Activated CD8-positive, alpha-beta T cell treated with anti-CD3 and anti-CD28 coated beads for 36 hours (primary cell): Measurements from ENCODE around the gene STAB2. TPM values are rescaled to one million over a fixed set of nuclear protein-coding genes. Genes with fewer than 3 reads are reported as not detected.

Experiments
- ATAC-seq: fragments of 200-7000 bp; cut with Tn5 transposase; one replicate; pipeline ENCODE4 v1.10.0; 2021; ENCODE audit warnings: mild to moderate bottlenecking, moderate library complexity
- CTCF ChIA-PET: fragments of 350-600 bp; sonication (Branson Sonifier 250); formaldehyde crosslinking; loops from one replicate; lab custom pipeline; 2021; ENCODE audit warnings: antibody characterized with exemption; lab: Charles Lee
- POLR2A ChIA-PET: fragments of 350-600 bp; sonication (Branson Sonifier 250); formaldehyde crosslinking; loops from one replicate; lab custom pipeline; 2021; ENCODE audit warnings: antibody characterized with exemption; lab: Charles Lee
- DNase-seq: peaks from one replicate; pipeline ENCODE4 v3.0.0-alpha.2; 2020
- H3K27ac Mint-ChIP-seq: one replicate; pipeline ENCODE4 v1.8.0; 2021; ENCODE audit warnings: mild to moderate bottlenecking, mixed read lengths
- H3K27me3 Mint-ChIP-seq: one replicate; pipeline ENCODE4 v1.8.0; 2021; ENCODE audit warnings: mixed read lengths
- H3K36me3 Mint-ChIP-seq: one replicate; pipeline ENCODE4 v1.8.0; 2021; ENCODE audit warnings: low read depth, mixed read lengths
- H3K4me1 Mint-ChIP-seq: one replicate; pipeline ENCODE4 v1.8.0; 2021; ENCODE audit warnings: low read depth, mixed read lengths
- H3K4me3 Mint-ChIP-seq: one replicate; pipeline ENCODE4 v1.8.0; 2021; ENCODE audit warnings: mild to moderate bottlenecking, moderate library complexity, mixed read lengths
- H3K9me3 Mint-ChIP-seq: one replicate; pipeline ENCODE4 v1.8.0; 2021; ENCODE audit warnings: mixed read lengths
- CTCF ChIP-seq: fragments of 200-600 bp; IDR thresholded peaks from one replicate; pipeline ENCODE4 v1.8.0; 2022; ENCODE audit warnings: antibody characterized with exemption, mild to moderate bottlenecking
- intact Hi-C: fragments of 100-400 bp; cut with micrococcal nuclease; formaldehyde crosslinking; loops from one replicate; pipeline ENCODE4 v1.10.0; 2022
- total RNA-seq, 2 experiments: library from RNA; stranded (reverse); gene quantifications; one replicate each; pipeline ENCODE4 v1.2.3, GENCODE V29; 2021

STAB2 gene
- total RNA-seq, 2 experiments from 2014 or later, result not detected

DNA sequence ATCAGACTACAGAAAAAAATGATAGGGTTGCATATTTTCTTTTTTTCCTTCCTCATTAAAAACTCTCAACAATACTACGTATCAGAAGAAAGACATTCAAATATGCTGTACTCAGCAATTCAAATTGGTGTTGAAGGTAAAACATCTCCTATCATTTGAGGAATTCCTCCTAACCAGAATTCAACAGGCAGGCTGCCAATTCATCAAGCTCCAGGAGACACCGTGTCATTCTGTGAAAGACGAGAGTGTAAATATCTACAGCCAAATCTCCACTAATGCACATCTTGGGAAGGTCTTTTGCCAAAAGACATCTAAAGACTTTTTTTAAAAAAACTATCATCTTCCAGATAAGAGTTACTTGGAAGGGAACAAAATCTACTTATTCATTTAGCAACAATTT is 227.4 kb downstream of the STAB2 start:
- no peak for DNase-seq
- Mint-ChIP-seq H3K4me3 (no peak overlapping the region), H3K9me3 (no peaks in the 10 kb centered on the region), H3K27me3 (no peaks in the 10 kb centered on the region), H3K36me3 (peaks cover 18% of the 10 kb centered on the region), H3K27ac (no peak overlapping the region), H3K4me1 (peaks cover 8% of the 10 kb centered on the region)
- no peak for ATAC-seq
- POLR2A ChIA-PET, result no interaction called here
- CTCF ChIA-PET, result no interaction called here
- intact Hi-C loops, result no loop called here
- no peak for TF ChIP-seq CTCF

Other genes with a start within 250 kb of the STAB2 start
- gene C12orf42, start 91.3 kb upstream of the STAB2 start, total RNA-seq, result 1 to 10 TPM in 1 of 2 experiments, under 1 TPM in 1; 0.49 to 1.4 TPM